Ecto neural progenitor cell (in vitro differentiated cells): Measurements from ENCODE around the gene MSANTD7.
A peak's percentile ranks its signal among the peaks of the same experiment; 100 is the strongest.
"Not testable (repeated sequence)": the region's sequence is repeated elsewhere in the genome, so short reads cannot be mapped to it uniquely, and the experiment has no call there.

Source experiments
- DNase-seq: peaks from one replicate; pipeline ENCODE4 v3.0.0-alpha.2; 2018; ENCODE audit warnings: low spot score

The MSANTD7 gene, protein sequence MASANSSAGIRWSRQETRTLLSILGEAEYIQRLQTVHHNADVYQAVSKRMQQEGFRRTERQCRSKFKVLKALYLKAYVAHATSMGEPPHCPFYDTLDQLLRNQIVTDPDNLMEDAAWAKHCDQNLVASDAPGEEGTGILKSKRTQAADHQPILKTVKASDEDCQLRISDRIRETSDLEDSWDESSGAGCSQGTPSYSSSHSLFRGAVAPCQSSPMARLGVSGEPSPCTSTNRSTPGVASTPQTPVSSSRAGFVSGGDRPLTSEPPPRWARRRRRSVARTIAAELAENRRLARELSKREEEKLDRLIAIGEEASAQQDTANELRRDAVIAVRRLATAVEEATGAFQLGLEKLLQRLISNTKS

DNA sequence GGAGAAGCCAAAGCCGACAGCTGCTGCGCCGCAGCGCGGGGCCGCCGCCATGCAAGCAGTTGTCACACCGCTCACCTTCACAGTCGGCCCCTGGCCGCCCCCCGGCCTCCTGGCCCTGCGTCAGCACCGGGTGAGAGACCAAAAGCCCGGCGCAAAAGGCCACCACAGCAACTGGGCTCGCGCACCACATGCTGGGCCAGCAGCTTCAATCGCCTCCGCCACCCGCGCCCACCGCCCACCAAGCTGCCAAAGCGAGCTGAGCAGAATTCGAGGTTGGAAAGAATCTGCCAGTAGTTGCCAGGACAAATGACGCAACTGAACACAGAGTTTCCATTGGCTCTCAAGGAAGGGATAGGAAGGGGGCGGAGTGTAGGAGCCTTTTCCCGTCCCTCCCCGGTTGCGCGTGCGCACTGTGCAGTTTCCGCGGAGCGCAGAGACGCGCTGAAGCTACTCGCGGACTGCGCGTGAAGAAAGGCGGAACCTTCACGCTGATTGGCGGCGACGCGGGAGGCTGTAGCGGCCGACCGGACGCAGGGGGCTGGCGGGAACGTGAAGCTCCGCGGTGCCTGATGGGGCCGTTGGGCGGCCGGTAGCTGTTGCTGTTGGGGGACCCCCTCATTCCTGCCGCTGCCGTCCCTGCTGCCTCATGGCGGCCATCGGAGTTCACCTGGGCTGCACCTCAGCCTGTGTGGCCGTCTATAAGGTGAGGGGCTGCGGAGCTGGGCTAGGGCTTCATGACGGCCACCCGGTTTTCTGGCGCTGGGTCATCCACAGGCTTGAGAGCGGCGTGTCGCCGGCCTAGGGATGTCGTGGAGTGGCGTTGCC lies at the start of gene MSANTD7, which contains the start of the genes CDNF and HSPA14:
Gene MSANTD7, plus strand, starts transcription at position 550 of the 825 bp plus-strand sequence. CDS start 3,979 bp downstream, outside the sequence.
Gene CDNF, minus strand, starts transcription at position 281 of the 825 bp plus-strand sequence. Its CDS starts 91 bp downstream, at position 190.
Gene HSPA14, plus strand, starts transcription at position 550 of the 825 bp plus-strand sequence. Its CDS starts 97 bp downstream, at position 647.
- peak; percentile 99 for DNase-seq

DNA sequence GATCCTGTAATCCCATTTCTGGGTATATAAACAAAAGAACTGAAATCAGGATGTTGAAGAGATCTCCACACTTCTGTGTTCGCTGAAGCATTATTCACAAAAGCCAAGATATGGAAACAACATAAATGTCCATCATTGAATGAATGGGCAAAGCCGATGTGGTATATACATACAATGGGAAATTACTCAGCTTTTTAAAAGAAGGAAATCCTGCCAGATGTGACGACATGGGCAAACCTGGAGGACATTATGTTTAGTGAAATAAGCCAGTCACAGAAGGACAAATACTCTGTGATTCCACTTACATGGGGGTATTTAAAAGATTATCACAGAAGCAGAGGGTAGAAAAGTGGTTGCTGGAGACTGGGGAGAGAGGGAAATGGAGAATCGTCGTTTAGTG lies 39.5 kb upstream of the MSANTD7 start:
- no peak for DNase-seq

- DNase-seq: no peak
These were observed 37.7 kb upstream of the MSANTD7 start for GRCh38 chr10:14800397-14800796.

GRCh38 chr10:14801723-14802122 lies 36.4 kb upstream of the MSANTD7 start:
- DNase-seq: no peak

- DNase-seq: no peak
These were observed 34.3 kb upstream of the MSANTD7 start for GRCh38 chr10:14803827-14804226.

GRCh38 chr10:14806318-14806717 lies 31.8 kb upstream of the MSANTD7 start:
- DNase-seq: no peak

- DNase-seq: no peak
These were observed 26.8 kb upstream of the MSANTD7 start for GRCh38 chr10:14810969-14811953.

- no peak for DNase-seq
These were observed 25.8 kb upstream of the MSANTD7 start for GRCh38 chr10:14812271-14812670.

- DNase-seq: no peak
These were observed 22.4 kb upstream of the MSANTD7 start for GRCh38 chr10:14815681-14816080.

DNA sequence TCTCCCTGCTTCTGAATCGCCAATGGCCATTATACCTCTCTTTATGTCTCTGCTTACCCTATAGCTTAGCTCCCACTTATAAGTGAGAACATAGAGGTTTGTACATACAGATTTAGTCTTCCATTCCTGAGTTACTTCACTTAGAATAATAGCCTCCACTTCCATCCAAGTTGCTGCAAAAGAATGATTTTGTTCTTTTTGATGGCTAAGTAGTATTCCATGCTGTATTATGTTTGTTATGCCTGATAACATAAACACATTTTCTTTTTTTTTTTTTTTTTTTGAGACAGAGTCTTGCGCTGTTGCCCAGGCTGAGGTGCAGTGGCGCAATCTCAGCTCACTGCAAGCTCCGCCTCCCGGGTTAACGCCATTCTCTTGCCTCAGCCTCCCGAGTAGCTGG lies 21.4 kb upstream of the MSANTD7 start:
- not testable (repeated sequence) for DNase-seq

DNA sequence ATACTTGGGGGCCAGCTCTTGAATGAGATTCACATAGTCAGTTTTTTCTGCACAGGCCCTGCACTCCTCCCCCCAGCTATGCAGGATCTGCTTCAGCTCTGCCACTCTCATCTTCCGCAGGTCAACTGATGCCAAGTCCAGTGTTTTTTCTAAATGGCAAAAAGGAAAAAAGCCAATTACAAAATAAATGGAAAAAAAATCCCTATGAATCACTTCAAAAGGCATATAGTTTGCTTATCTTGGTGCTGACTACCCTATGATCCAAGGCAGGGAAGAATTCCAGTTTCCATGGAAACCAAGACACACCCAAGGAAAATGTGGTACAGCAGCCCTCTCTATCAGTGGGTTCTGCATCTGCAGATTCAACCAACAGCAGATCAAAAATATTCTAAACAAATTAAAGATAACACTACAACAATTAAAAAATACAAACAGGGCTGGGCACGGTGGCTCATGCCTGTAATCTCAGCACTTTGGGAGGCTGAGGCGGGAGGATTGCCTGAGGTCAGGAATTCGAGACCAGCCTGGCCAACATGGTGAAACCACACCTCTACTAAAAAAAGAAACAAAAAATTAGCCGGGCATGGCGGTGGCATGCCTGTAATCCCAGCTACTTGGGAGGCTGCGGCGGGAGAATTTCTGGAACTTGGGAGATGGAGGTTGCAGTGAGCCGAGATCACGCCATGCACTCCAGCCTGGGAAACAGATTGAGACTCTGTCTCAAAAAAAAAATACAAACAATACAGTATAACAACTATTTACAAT lies 17.9 kb upstream of the MSANTD7 start:
- DNase-seq: no peak

DNA sequence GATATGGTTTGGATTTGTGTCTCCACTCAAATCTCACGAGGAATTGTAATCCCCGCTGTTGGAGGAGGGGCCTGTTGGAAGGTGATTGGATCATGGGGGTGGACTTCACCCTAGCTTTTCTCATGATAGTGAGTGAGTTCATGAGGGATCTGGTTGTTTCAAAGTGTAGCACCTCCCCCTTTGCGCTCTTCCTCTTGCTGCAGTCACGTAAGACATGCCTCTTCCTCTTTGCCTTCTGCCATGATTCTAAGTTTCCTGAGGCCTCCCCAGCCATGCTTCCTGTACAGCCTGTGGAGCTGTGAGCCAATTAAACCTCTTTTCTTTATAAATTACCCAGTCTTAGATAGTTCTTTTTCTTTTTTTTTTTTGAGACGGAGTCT lies 17.3 kb upstream of the MSANTD7 start:
- no peak for DNase-seq

DNA sequence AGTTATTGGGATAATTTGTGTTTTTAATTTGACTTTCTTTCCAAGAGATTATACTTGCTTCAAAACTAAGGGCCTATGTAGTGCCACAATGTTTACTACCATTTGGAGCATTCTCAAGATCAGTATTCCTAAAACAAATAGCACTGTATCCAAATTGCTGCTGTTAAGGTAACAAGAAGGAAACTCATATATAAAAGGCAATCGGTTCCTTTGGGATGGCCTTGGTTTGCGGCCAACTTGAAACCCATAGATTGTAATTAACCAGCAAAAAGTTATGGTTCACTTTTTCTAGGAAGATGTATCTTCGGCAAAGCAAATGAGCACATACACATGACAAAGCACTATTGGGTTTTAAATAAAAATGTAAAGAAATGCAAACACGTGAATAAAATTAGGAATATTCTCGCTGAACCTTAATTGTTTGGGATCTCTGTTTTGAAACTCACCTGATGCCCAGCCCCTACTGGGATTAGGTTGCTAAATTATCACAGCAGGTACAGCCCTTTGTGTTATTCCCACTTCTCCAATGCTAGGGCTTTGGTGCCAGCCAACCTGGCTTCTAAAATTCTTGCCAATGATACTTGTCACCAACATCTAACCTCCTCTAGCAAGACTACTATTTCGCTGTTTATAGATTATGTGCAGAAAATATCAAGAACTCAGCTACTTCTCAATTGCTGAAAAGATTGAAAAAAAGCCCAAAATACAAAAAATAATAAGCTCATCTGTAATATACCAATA lies 16.3 kb upstream of the MSANTD7 start:
- no peak for DNase-seq

DNA sequence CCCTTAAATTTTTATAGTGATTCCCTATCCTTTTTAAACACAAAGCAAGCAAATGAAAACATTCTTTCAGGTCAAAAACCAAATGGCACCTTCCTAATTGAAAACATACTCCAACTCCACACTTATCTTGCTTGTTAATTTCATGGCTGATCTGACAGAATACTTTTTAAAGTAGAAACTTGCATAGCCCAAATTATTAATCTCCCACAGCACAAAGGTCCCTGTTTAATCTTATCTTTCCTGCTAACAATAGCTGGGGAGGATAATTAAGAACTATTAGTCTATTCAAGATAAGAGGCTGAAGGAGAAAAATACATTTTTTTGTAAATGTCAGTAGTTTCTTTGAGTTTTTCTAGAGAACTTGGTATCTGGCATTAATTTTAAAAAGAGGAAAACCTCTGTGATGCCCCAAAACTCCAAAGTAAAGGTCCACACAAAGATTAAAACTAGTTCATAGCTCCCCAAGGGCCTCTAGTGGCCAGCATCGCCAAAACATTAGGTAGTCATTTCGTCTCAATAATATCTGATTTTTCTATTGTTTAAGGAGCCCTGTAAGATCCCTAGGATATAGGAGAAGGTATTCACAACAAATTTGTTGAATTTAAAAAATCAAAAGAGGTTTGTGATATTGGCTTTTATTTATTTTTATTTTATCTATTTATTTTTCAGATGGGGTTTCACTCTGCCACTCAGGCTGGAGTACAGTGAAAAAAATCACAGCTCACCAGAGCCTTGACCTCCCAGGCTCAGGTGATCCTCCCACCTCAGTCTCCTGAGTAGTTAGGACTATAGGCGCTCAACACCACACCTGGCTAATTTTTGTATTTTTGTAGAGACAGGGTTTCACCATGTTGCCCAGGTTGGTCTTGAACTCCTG lies 15.0 kb upstream of the MSANTD7 start:
- DNase-seq: no peak

DNA sequence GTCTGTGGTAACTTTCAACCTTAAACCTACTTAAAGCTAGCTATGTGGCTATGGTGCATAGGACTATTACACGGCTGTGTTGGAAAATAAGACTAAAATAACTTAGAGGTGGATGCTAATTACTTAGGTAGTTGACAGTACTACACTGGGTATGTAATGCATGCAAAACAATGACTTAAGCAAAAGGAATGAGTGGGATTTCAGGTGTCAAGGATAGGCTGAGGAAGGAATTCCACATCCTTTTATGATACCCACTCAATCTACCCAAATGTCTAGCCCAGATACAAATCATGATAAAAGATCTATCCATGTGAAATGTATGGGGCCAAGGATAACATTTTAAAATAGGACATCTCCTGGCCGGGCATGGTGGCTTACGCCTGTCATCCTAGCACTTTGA lies 14.1 kb upstream of the MSANTD7 start:
- DNase-seq: no peak

- no peak for DNase-seq
These were observed 11.9 kb upstream of the MSANTD7 start for GRCh38 chr10:14826076-14826829.

GRCh38 chr10:14833106-14833505 lies 5.0 kb upstream of the MSANTD7 start:
- DNase-seq: no peak

DNA sequence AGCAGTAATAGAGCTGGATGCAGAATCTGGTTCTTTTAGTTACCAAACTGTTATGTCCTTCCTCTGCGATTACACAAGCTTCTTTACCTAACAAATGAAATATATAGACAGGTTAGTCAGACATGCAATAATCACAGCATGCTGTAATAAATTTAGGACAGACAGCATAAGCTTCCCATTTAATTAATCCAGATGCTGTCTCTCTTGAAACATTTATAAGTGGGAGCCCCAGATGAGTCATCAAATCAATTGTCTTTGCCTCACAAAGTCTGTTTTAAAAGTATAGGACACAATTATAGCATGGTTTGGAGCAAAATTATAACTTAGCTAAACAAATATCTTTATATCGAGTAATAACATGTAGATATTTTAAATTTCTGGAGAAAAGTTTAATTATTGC lies 1.9 kb upstream of the MSANTD7 start:
- no peak for DNase-seq
